Activated CD8-positive, alpha-beta memory T cell treated with anti-CD3 and anti-CD28 coated beads for 36 hours (primary cell): ENCODE measurements around the gene AFF4. TPM values are rescaled to one million over a fixed set of nuclear protein-coding genes. Genes with fewer than 3 reads are reported as not detected.
"Not testable (repeated sequence)": the region's sequence is repeated elsewhere in the genome, so short reads cannot be mapped to it uniquely, and the experiment has no call there.

ENCODE experiments used
- CTCF ChIA-PET: fragments of 350-600 bp; sonication (Branson Sonifier 250); formaldehyde crosslinking; loops from one replicate; lab custom pipeline; 2021; ENCODE audit warnings: antibody characterized with exemption; lab: Charles Lee
- POLR2A ChIA-PET: fragments of 350-600 bp; sonication (Branson Sonifier 250); formaldehyde crosslinking; loops from one replicate; lab custom pipeline; 2021; ENCODE audit warnings: antibody characterized with exemption; lab: Charles Lee
- total RNA-seq, 2 experiments: library from RNA; stranded (reverse); gene quantifications; one replicate each; pipeline ENCODE4 v1.2.3, GENCODE V29; 2021

The AFF4 gene
- 10 to 100 TPM; 23.2 to 25.7 TPM for total RNA-seq

GRCh38 chr5:132963171-132964104, at the start of gene AFF4:
Gene AFF4, minus strand, starts transcription at chr5:132963634. Its CDS starts 26,445 bp downstream, at chr5:132937189.
- CTCF ChIA-PET: interaction anchor here (0.6 kb wide), 1 partner anchor 1043 kb away, joined by 3 read pairs; no protein-coding TSS in a partner anchor
- POLR2A ChIA-PET: interaction anchor here (0.6 to 3.2 kb wide), 7 partner anchors 11 to 1795 kb away, joined by 3 to 19 read pairs (median 6); partner anchors contain the start of gene HSPA4

DNA sequence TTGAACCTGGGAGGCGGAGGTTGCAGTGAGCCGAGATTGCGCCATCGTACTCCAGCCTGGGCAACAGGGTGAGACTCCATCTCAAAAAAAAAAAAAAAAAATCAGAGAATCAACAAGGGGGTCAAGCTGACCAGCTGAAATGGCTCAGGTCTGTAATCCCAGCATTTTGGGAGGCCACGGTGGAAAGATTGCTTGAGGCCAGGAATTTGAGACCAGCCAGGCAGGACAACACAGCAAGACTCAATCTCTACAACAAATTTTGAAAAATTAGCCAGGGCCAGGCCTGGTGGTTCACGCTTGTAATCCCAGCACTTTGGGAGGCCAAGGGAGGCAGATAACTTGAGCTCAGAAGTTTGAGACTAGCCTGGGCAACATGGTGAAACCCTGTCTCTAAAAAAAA, 45.0 kb upstream of the AFF4 start:
- POLR2A ChIA-PET: not testable (repeated sequence)
- CTCF ChIA-PET: interaction anchor here (0.7 kb wide), 1 partner anchor 192 kb away, joined by 3 read pairs; no protein-coding TSS in a partner anchor

- POLR2A ChIA-PET: no interaction called here
- CTCF ChIA-PET: no interaction called here
Observed at GRCh38 chr5:133006653-133007052, 43.2 kb upstream of the AFF4 start.

DNA sequence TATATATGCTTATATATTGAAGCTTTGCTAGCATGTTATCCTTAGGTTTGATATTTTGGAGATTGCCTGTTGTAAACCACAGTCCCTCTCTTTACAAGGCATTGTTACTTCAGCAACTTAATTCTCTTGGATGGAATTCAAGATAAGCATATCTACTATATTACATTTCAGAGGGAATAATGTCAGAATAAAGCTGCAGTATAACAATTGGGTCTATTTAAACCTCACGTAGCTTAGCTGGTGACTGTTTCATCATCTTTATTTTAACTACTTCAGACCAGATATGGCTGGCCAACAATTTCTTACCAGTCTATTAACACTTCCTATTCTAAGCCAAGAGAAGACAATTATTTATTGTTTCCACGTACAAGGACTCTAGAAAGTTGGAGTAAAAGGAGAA, 35.8 kb upstream of the AFF4 start:
- CTCF ChIA-PET: no interaction called here
- POLR2A ChIA-PET: no interaction called here

DNA sequence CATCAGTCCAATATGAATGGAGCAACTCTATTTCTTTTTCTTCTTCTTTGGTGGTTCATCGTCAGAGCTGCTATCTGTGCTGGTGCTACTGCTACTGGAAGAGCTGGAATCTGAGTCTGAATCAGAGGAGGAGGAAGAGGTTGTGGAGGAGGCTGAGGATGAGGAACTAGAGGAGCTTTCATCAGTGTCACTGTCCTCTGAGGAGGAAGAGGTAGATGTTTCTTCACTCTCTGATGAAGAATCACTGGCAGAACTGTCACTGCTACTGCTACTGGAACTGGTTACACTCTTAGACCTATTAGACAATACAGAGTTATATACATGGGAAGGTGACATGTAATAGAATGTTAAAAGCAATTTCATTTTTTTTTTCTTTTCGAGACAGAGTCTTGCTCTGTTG, 35.1 kb upstream of the AFF4 start:
- CTCF ChIA-PET: no interaction called here
- POLR2A ChIA-PET: no interaction called here

GRCh38 chr5:132996307-132996706, 32.9 kb upstream of the AFF4 start:
- ChIA-PET POLR2A (no interaction called here), CTCF (no interaction called here)

DNA sequence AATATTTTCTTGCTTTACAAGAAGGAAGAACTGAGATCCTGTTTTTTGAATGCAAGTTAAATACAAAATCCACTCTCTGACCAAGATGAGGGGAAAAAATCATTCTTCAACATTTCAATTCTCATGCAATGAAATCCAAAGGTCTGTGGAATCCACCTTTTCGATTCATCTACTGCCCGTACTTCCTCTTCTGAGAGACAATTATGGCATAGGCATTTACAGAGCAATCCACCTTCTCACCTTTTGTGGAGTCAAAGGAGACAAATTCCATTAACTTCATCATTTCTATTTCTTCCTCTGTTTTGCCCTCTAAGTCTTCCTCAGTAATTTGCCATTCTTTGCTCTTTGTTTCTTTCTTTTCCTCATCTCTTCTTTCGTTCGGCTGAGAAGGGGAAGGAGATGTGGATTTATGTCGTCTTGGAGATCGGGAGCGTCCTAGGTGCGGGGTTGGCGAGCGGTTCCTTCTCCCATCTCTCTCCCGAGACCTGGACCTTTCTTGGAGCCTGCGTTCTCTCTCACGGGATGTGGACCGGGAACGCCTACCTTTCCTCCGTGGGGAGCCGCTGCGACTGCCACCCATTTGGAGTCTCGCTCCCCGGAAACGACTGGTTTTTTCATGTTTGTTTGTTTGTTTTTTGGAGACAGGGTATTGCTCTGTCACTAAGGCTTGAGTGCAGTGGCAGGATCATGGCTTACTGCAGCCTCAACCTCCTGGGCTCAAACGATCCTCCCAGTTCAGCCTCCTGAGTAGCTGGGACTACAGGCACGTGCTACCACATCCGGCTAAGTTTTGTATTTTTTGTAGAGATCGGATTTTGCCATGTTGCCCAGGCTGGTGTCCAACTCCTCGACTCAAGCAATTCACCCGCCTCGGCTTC, 24.3 kb upstream of the AFF4 start:
- POLR2A ChIA-PET: no interaction called here
- CTCF ChIA-PET: interaction anchor here (0.7 kb wide), 1 partner anchor 335 kb away, joined by 3 read pairs; no protein-coding TSS in a partner anchor

GRCh38 chr5:132982971-132983370, 19.5 kb upstream of the AFF4 start:
- POLR2A ChIA-PET, CTCF ChIA-PET: not testable (repeated sequence)

DNA sequence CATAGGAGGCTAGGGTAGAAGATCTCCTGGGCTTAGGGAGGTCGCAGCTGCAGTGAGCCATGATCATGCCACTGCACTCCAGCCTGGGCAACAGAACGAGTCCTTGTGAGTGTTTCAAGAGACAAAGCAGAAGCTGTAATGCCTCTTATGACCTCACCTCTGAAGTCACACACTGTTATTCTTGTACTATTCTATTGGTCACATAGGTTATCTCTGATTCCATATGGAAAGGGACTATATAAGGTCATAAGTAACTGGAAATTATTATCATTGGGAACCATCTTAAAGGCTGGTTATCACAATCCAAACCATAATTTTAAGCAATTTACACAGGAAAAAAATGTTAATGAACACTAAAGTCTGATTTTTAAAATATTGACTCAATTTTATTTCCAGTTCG, 17.9 kb upstream of the AFF4 start:
- POLR2A ChIA-PET: no interaction called here
- CTCF ChIA-PET: no interaction called here

DNA sequence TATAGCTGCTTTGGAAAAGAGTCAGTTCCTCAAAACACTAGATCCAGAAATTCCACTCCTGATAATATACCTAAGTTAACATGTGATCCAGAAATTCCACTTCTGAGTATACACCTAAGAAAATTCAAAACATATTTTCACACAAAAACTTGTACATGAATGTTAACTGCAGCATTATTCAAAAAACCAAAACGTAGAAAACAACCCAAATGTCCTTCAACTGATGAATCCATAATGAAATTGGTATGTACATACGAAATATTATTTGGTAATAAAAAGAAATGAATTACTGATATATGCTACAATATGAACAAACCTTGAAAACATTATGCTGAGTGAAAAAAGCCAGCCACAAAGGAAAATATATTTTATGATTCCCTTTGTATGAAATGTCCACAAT, 16.5 kb upstream of the AFF4 start:
- CTCF ChIA-PET: interaction anchor here (0.7 kb wide), 1 partner anchor 26 kb away, joined by 3 read pairs; no protein-coding TSS in a partner anchor
- POLR2A ChIA-PET: no interaction called here

- ChIA-PET POLR2A (no interaction called here), CTCF (no interaction called here)
Observed at GRCh38 chr5:132979367-132979940, 16.0 kb upstream of the AFF4 start.

DNA sequence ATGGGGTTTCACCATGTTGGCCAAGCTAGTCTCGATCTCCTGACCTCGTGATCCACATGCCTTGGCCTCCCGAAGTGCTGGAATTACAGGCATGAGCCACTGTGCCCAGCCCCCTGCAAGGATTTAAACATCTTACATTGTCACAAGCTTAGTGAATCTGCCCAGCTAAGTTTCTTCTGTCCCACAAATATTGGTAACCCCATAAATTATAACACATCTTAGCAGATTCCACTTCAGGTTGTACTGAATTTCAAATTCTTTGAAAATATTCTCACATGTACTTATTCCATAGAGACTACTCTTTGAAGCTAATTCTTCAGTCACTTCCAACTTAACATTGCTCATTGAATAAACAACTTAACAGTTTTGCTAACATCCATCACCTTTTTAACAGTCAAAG, 13.4 kb upstream of the AFF4 start:
- ChIA-PET POLR2A (no interaction called here), CTCF (no interaction called here)

- CTCF ChIA-PET: interaction anchor here (0.7 kb wide), 1 partner anchor 11 kb away, joined by 4 read pairs; no protein-coding TSS in a partner anchor
Observed at GRCh38 chr5:132972436-132972828, 9.0 kb upstream of the AFF4 start.

DNA sequence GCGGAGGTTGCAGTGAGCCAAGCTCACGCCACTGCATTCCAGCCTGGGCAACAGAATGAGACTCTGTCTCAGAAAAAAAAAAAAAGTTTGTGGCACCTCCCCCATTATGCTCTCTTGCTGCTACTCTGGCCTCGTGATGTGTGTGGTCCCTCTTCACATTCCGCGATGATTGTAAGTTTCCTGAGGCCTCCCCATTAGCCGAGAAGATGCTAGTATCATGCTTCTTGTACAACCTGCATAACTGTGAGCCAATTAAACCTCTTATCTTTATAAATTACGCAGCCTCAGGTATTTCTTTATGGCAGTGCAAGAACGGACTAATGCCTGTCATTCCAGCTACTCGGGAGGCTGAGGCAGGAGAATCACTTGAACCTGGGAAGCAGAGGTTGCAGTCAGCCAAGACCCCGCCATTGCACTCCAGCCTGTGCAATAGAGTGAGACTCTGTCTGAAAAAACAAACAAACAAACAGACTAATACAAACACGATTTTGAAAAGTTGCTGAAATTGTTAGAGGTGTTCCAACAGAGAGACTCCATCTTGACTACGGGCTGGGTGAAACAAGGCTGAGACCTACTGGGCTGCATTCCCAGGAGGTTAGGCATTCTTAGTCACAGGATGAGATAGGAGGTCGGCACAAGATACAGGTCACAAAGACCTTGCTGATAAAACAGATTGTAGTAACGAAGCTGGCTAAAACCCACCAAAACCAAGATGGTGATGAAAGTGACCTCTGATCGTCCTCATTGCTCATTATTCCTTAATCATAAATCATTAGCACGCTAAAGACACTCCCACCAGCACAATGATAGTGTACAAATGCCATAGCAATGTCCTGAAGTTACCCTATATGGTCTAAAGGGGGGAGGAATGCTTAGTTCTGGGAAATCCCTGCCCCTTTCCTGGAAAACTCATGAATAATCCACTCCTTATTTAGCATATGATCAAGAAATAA, 8.3 kb upstream of the AFF4 start:
- CTCF ChIA-PET: no interaction called here

More at GRCh38 chr5:132972436-132972828, 9.0 kb upstream of the AFF4 start:
- POLR2A ChIA-PET: not testable (repeated sequence)

DNA sequence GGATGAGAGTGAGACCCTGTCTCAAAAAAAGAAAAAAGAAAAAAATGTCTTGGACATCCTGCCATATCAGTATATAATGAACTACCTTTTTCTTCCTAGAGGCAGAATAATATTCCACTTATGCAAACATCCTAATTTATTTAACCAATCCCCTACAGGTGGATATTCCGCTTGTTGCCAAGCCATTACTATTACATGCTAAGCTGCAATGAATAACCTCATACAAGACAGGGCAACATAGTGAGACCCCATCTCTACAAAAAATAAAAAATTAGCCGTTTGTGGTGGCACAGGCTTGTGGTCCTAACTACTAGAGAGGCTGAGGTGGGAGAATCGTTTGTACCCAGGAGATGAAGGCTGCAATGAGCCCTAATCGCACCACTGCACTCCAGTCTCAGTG, 1.7 kb upstream of the AFF4 start:
- CTCF ChIA-PET: no interaction called here
- POLR2A ChIA-PET: no interaction called here

More for the DNA sequence above, 8.3 kb upstream of the AFF4 start:
- POLR2A ChIA-PET: no interaction called here

DNA sequence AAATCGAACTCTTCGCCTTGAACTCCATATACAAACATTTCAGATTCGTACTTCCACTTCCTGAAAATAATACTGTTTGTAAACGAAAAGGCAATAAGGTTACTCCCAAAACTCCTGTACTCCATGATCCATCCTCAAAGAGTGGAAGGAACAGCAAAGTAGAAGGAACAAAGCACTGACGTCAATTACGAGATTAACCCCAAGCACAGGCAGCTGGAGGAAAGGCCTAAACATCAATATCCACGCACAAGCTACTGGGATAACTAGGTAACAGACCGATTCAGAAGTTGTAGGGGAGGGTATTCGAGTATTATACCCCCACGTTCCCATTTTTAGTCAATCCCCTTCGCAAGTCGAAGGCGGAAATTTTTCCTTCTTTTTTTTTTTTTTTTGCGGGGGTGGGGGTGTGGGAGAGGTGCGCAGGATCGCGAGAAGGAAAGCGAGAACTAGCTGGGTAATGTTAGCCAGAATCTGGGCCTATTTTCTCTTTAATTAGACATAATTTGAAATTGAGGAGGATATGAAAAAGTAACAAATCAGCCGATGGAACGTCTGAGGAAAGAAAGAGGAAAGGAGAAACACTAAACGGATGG, 909 bp downstream of the AFF4 start:
- POLR2A ChIA-PET: interaction anchor here (0.6 to 3.2 kb wide), 9 partner anchors 89 to 1795 kb away, joined by 3 to 19 read pairs (median 7); partner anchors contain the start of genes GDF9, HSPA4, UQCRQ and VDAC1
- CTCF ChIA-PET: interaction anchor here (0.8 kb wide), 1 partner anchor 48 kb away, joined by 3 read pairs; no protein-coding TSS in a partner anchor

DNA sequence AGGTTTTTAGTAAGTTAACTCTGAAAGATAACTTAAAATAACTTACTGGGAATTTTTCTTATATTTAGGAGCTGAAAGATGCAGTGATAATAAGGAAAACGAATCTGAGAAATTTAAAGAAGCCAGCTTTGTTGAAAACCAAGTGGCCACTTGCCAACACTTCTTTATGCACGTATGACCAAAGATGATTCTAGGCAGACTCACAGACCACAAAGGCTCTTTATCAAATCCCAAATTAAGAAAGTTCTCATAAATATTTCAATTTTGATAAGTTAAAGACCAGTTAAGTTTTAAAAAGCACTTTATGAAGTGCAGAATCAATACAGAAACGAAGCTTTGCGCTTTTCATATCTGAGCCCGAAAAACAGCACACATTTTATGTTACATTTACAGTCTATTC, 1.5 kb downstream of the AFF4 start:
- ChIA-PET CTCF (interaction anchor here (0.8 kb wide), 1 partner anchor 47 kb away, joined by 3 read pairs; no protein-coding TSS in a partner anchor), POLR2A (interaction anchor here (0.7 to 3.2 kb wide), 5 partner anchors 90 to 1043 kb away, joined by 4 to 19 read pairs (median 7); partner anchors contain the start of genes GDF9, HSPA4, UQCRQ and VDAC1)
